Measurements from ENCODE around the gene CD37. TPM values are rescaled to one million over a fixed set of nuclear protein-coding genes. Genes with fewer than 3 reads are reported as not detected.

The CD37 gene
- total and polyA plus RNA-seq, 10 of the 15 experiments (the other 5 are each of a cell fraction or from before 2014, with no cell fraction given): 34.1 to 359 (median 108) TPM

GRCh38 chr19:49348305-49349189 lies 13.3 kb downstream of the CD37 start:
- Histone ChIP-seq H3K4me1 (ENCODE audit: control insufficient read depth, insufficient read depth, low read length) (no peaks in the 10 kb centered on the region), H3K27ac (ENCODE audit: control insufficient read depth, insufficient read depth) (no peak overlapping the region), H3K4me3 (no peak overlapping the region), H3K9ac (ENCODE audit: control insufficient read depth, insufficient read depth, low read length) (no peak overlapping the region), H3K79me2 (ENCODE audit: control insufficient read depth, insufficient read depth, low read length) (no peaks in the 10 kb centered on the region), H3K9me3 (replicated peaks; ENCODE audit: control insufficient read depth, insufficient read depth, low read length) (no peaks in the 10 kb centered on the region; the same call in 2 of the 3 replicates), H4K20me1 (ENCODE audit: control insufficient read depth, insufficient read depth) (no peaks in the 10 kb centered on the region), H3K27me3 (replicated peaks in 1 of 2; ENCODE audit: control insufficient read depth in 2 of 2, insufficient read depth in 2 of 2, low read length in 1 of 2) (no peaks in the 10 kb centered on the region), H2AFZ (ENCODE audit: control insufficient read depth, low read depth, low read length) (no peak overlapping the region), H3K36me3 (ENCODE audit: control insufficient read depth in 2 of 2, insufficient read depth in 2 of 2, low read length in 1 of 2) (no peaks in the 10 kb centered on the region), H3K4me2 (ENCODE audit: control insufficient read depth, insufficient read depth) (no peak overlapping the region)
- ATAC-seq: no peak
- in situ Hi-C loops (cut with MboI): no loop called here
- CTCF ChIA-PET: interaction anchor here (0.8 to 1.4 kb wide), 4 partner anchors 12 to 94 kb away, joined by 3 to 5 read pairs (median 4); no protein-coding TSS in a partner anchor
- BruUV-seq (replicated peaks): no TSS peak
- DNase-seq (ENCODE audit: low read depth, low spot score): no peak
- intact Hi-C loops (cut with micrococcal nuclease; ENCODE audit: unreplicated experiment): no loop called here
- RAD21 ChIA-PET (ENCODE audit: unreplicated experiment): interaction anchor here (1.3 kb wide), 1 partner anchor 23 kb away, joined by 3 read pairs; no protein-coding TSS in a partner anchor
- peak; percentile 10 for TF ChIP-seq USF1 (IDR thresholded peaks at IDR 0.05; ENCODE audit: borderline replicate concordance, extremely low read length, insufficient read depth, low read depth, low read length)
- peak; percentile 39 for TF ChIP-seq SIX5 (IDR thresholded peaks at IDR 0.05; ENCODE audit: low read depth, low read length, severe bottlenecking)
- peak; percentile 48; the same call in 1 of the 2 replicates for TF ChIP-seq NFYB (IDR thresholded peaks at IDR 0.05; ENCODE audit: insufficient read depth, low read depth, low read length)
- TF ChIP-seq IRF4 (IDR thresholded peaks at IDR 0.05; ENCODE audit: low read depth, low read length): no peak
- WGBS (ENCODE audit: insufficient coverage, insufficient replicate concordance, low lambda C conversion rate, missing lambda C conversion rate): 62% methylated on average over 10 of the region's 12 CpGs
- SMC1A ChIA-PET (ENCODE audit: uncharacterized antibody, unreplicated experiment): interaction anchor here (0.6 to 1.0 kb wide), 4 partner anchors 10 to 34 kb away, joined by 3 to 4 read pairs (median 3); no protein-coding TSS in a partner anchor
- no peak for FAIRE-seq
- POLR2A ChIA-PET: interaction anchor here (0.7 to 1.0 kb wide), 3 partner anchors 8 to 146 kb away, joined by 3 to 5 read pairs (median 4); no protein-coding TSS in a partner anchor

Measured in GM12878 (cell line).